K562 (cell line): ENCODE results near the gene SPI1. TPM values are rescaled to one million over a fixed set of nuclear protein-coding genes. Genes with fewer than 3 reads are reported as not detected.

Experiments
- ATAC-seq: fragments of 200-7000 bp; cut with Tn5 transposase; 3 replicates; pipeline ENCODE4 v1.9.1; 2020; ENCODE audit warnings: moderate library complexity
- BruUV-seq: library from RNA; stranded (reverse); fragments of 400-500 nt; replicated peaks from 2 replicates; lab custom pipeline; 2021; lab: Mats Ljungman, UMichigan
- CTCF ChIA-PET: fragments of 300-600 bp; formaldehyde crosslinking; extraction: SDS; loops from one replicate; lab custom pipeline; 2021; ENCODE audit warnings: low intra/inter-chr PET ratio; lab: Yijun Ruan, JAX
- POLR2A ChIA-PET: fragments of 300-600, 350-650 bp; sonication (Branson Sonifier 250); formaldehyde crosslinking; extraction: SDS; loops from one replicate; lab custom pipeline; 2021; ENCODE audit warnings: antibody characterized with exemption, inconsistent platforms; lab: Yijun Ruan, JAX
- DNase-seq, 4 experiments: peaks; one replicate each; pipeline versions ENCODE4 v3.0.0 to v3.0.0-alpha.2; 2011 to 2018; ENCODE audit warnings: low spot score in 3 of 4, mixed read lengths in 3 of 4; ENCODE audit errors: extremely low read depth in 1 of 4
- FAIRE-seq: peaks from 2 replicates; lab custom pipeline; 2011; peaks lifted over from hg19 to GRCh38; lab: Jason Lieb, UNC
- H2AFZ ChIP-seq: 2 replicates; pipeline ENCODE4 v1.6.0; 2011; ENCODE audit warnings: low read depth, low read length, control low read depth, inconsistent platforms
- H3K27ac ChIP-seq: fragments of 200-600 bp; 3 replicates; pipeline ENCODE4 v1.8.0; 2011; ENCODE audit warnings: low read depth, mild to moderate bottlenecking, control low read depth, inconsistent platforms, low read length, moderate library complexity, mixed read lengths; ENCODE audit errors: extremely low read depth
- H3K27me3 ChIP-seq, 2 experiments: fragments of 300-600 bp in 1 of 2; 2 replicates in 1 of 2; 3 replicates in 1 of 2; pipeline versions ENCODE4 v1.6.0 to v1.8.0; 2011; ENCODE audit warnings: inconsistent platforms in 2 of 2, low read length in 2 of 2, mild to moderate bottlenecking in 1 of 2, mixed read lengths in 1 of 2, moderate library complexity in 1 of 2; ENCODE audit not compliant: control insufficient read depth in 2 of 2, insufficient read depth in 2 of 2
- H3K36me3 ChIP-seq: fragments of 300-600 bp; 3 replicates; pipeline ENCODE4 v1.8.0; 2011; ENCODE audit warnings: mild to moderate bottlenecking, low read length, inconsistent platforms; ENCODE audit not compliant: control insufficient read depth, insufficient read depth
- H3K4me1 ChIP-seq, 2 experiments: fragments of 200-600 bp in 1 of 2; replicated peaks in 1 of 2; 2 replicates in 1 of 2; 3 replicates in 1 of 2; pipeline versions ENCODE4 v1.5.1 to v1.8.0; 2011; ENCODE audit warnings: inconsistent platforms in 2 of 2, low read length in 2 of 2, mild to moderate bottlenecking in 1 of 2, mixed read lengths in 1 of 2, moderate library complexity in 1 of 2; ENCODE audit not compliant: control insufficient read depth in 2 of 2, insufficient read depth in 2 of 2
- H3K4me2 ChIP-seq: 2 replicates; pipeline ENCODE4 v1.6.1; 2011; ENCODE audit warnings: low read length, control low read depth, inconsistent platforms, mixed read lengths; ENCODE audit not compliant: insufficient read depth
- H3K4me3 ChIP-seq: fragments of 200-600 bp; sonication (generic), shearing (Covaris generic); 2 replicates; pipeline ENCODE4 v1.5.1; 2016; ENCODE audit warnings: control low read depth, inconsistent platforms
- H3K79me2 ChIP-seq: fragments of 200-600 bp; 3 replicates; pipeline ENCODE4 v1.8.0; 2011; ENCODE audit warnings: low read length, inconsistent platforms; ENCODE audit not compliant: control insufficient read depth, insufficient read depth
- H3K9ac ChIP-seq, 2 experiments: 2 replicates each; pipeline versions ENCODE4 v1.6.0 to v1.6.1; 2011; ENCODE audit warnings: low read depth in 2 of 2, low read length in 2 of 2, control low read depth in 1 of 2, inconsistent platforms in 1 of 2, mild to moderate bottlenecking in 1 of 2, mixed read lengths in 1 of 2; ENCODE audit not compliant: insufficient read depth in 1 of 2
- H3K9me1 ChIP-seq: one replicate; pipeline ENCODE4 v1.6.0; 2011; ENCODE audit warnings: inconsistent platforms, mild to moderate bottlenecking, low read length, moderate library complexity; ENCODE audit not compliant: control insufficient read depth, insufficient read depth
- H3K9me3 ChIP-seq: replicated peaks from 2 replicates; pipeline ENCODE4 v1.5.1; 2011; ENCODE audit warnings: low read depth, low read length, inconsistent platforms; ENCODE audit not compliant: control insufficient read depth, insufficient read depth
- H4K20me1 ChIP-seq: replicated peaks from 2 replicates; pipeline ENCODE4 v1.6.1; 2011; ENCODE audit warnings: low read length, inconsistent platforms, mixed read lengths; ENCODE audit not compliant: control insufficient read depth, insufficient read depth
- ADNP ChIP-seq: fragments of 200-800 bp; sonication (Bioruptor generic); IDR thresholded peaks from 2 replicates; pipeline ENCODE4 v1.6.1; 2016; ENCODE audit warnings: missing genetic modification characterization, missing compliant biosample characterization
- HLTF ChIP-seq: fragments of 450-650 bp; IDR thresholded peaks from 2 replicates; pipeline ENCODE4 v1.6.1; 2016
- NR1H2 ChIP-seq: sonication (generic); formaldehyde crosslinking; IDR thresholded peaks from 2 replicates; pipeline ENCODE4 v1.4.0; 2020; ENCODE audit warnings: mild to moderate bottlenecking, missing genetic modification reagents
- POLR2G ChIP-seq: fragments of 200-400 bp; formaldehyde crosslinking; IDR thresholded peaks from 2 replicates; pipeline ENCODE4 v1.6.1; 2017; ENCODE audit warnings: low read depth, mild to moderate bottlenecking, antibody characterized with exemption, low read length, moderate library complexity
- RREB1 ChIP-seq: fragments of 250-450 bp; sonication (Bioruptor Pico); IDR thresholded peaks from 2 replicates; pipeline ENCODE4 v1.4.0; 2020
- ZNF146 ChIP-seq: IDR thresholded peaks from one replicate; pipeline ENCODE4 v1.6.1; 2018; ENCODE audit warnings: missing compliant biosample characterization; ENCODE audit not compliant: unreplicated experiment
- ZNF197 ChIP-seq: fragments of 200-800 bp; sonication (Bioruptor generic); IDR thresholded peaks from 2 replicates; pipeline ENCODE4 v1.6.1; 2016; ENCODE audit warnings: low read depth, missing genetic modification characterization, missing compliant biosample characterization
- ZNF507 ChIP-seq: conservative IDR thresholded peaks from 2 replicates; pipeline ENCODE4 v1.6.1; 2017; ENCODE audit warnings: missing genetic modification characterization, missing compliant biosample characterization
- WGBS: fragments of 100-300 bp; shearing (Covaris generic); methylation state at CpG from one replicate; pipeline ENCODE4 v1.1.6; 2016; ENCODE audit warnings: low coverage, mixed read lengths; ENCODE audit not compliant: insufficient coverage; ENCODE audit errors: missing lambda C conversion rate; 5-methylcytosine and 5-hydroxymethylcytosine counted together
- in situ Hi-C: fragments of 300-500 bp; cut with MboI; formaldehyde crosslinking; loops from 4 replicates; pipeline ENCODE4 v1.15.0; 2018; ENCODE audit warnings: inconsistent platforms, mixed read lengths
- intact Hi-C: fragments of 100-400 bp; cut with micrococcal nuclease; formaldehyde crosslinking; loops from 2 replicates; pipeline ENCODE4 v1.14.2; 2022
- polyA plus RNA-seq, 8 experiments: library from polyadenylated mRNA; depleted of rRNA in 4 of 8; stranded (reverse) in 5 of 8; unstranded in 3 of 8; fragments of >200 nt; fragmentation: Nextera tagmentation in 2 of 8; fragmentation: Illumina TruSeq in 1 of 8; extraction: Ambion mirVana in 2 of 8; extraction: Trizol in 1 of 8; gene quantifications; 2 replicates each; pipeline versions ENCODE4 v1.2.1 to v1.2.3, GENCODE V29; 2011 to 2014; ENCODE audit warnings: inconsistent platforms in 1 of 8, missing spikeins in 1 of 8
- total RNA-seq, 7 experiments: library from RNA; depleted of rRNA in 6 of 7; stranded (reverse); fragments of >200 nt in 6 of 7; fragmentation: Illumina TruSeq in 2 of 7; extraction: Trizol in 2 of 7; gene quantifications; 2 replicates each; pipeline versions ENCODE4 v1.2.1 to v1.2.3, GENCODE V29; 2011 to 2021; ENCODE audit warnings: low replicate concordance in 1 of 7

SPI1 gene
- total and polyA plus RNA-seq, 9 of the 15 experiments (the other 6 are each of a cell fraction or from before 2014, with no cell fraction given), result 0.10 to 33.7 (median 10.3) TPM

- TF ChIP-seq RREB1 (CRISPR knock-in tag), result no peak
- no peak for TF ChIP-seq HLTF
Observed at GRCh38 chr11:47398011-47398410, 19.7 kb upstream of the SPI1 start (continued).

GRCh38 chr11:47396049-47396320 is 17.6 kb upstream of the SPI1 start:
- no peak for ATAC-seq
- H3K4me2 ChIP-seq, result no peak overlapping the region

More at GRCh38 chr11:47396049-47396320, 17.6 kb upstream of the SPI1 start:
- in situ Hi-C loops, result no loop called here
- WGBS, result 69% methylated on average over 3 of the region's 3 CpGs
- H3K27me3 ChIP-seq, result no peaks in the 10 kb centered on the region
- H3K36me3 ChIP-seq, result no peaks in the 10 kb centered on the region
- TF ChIP-seq POLR2G (no peak), NR1H2 (CRISPR knock-in tag) (no peak), ZNF146 (CRISPR knock-in tag) (no peak), ADNP (tag) (no peak), ZNF197 (CRISPR knock-in tag) (no peak), ZNF507 (no peak)
- no peaks in the 10 kb centered on the region for H3K79me2 ChIP-seq
- intact Hi-C loops, result no loop called here
- CTCF ChIA-PET, result no interaction called here
- FAIRE-seq, result no peak
- H4K20me1 ChIP-seq, result no peaks in the 10 kb centered on the region
- no TSS peak for BruUV-seq
- H3K9ac ChIP-seq, result peak overlapping the region in 1 of 2 experiments; percentile 72; a peak in 2 of 4 replicates
- H3K9me1 ChIP-seq, result no peaks in the 10 kb centered on the region
- H3K4me1 ChIP-seq, result peaks cover 45 to 75% of the 10 kb centered on the region in 2 experiments
- no peak for DNase-seq
- no peak overlapping the region for H2AFZ ChIP-seq
- H3K9me3 ChIP-seq, result no peaks in the 10 kb centered on the region
- H3K4me3 ChIP-seq, result no peak overlapping the region
- POLR2A ChIA-PET, result no interaction called here
- H3K27ac ChIP-seq, result no peak overlapping the region
